Femur (tissue), 1 donor: ENCODE results near the gene VDR.
A peak's percentile ranks its signal among the peaks of the same experiment; 100 is the strongest.
"Not testable (repeated sequence)": the region's sequence is repeated elsewhere in the genome, so short reads cannot be mapped to it uniquely, and the experiment has no call there.

Source experiments
- DNase-seq: peaks from one replicate; pipeline ENCODE4 v3.0.0-alpha.2; 2017

VDR gene

GRCh38 chr12:47843226-47843980 is 61.4 kb downstream of the VDR start:
- DNase-seq, result no peak

- DNase-seq, result not testable (repeated sequence)
These were observed 62.3 kb downstream of the VDR start for GRCh38 chr12:47842543-47842942.

GRCh38 chr12:47841910-47842309 is 62.9 kb downstream of the VDR start:
- DNase-seq, result no peak

- no peak for DNase-seq
These were observed 63.3 kb downstream of the VDR start for GRCh38 chr12:47841501-47841900.

- DNase-seq, result no peak
These were observed 64.2 kb downstream of the VDR start for GRCh38 chr12:47840571-47840970.

- no peak for DNase-seq
These were observed 65.4 kb downstream of the VDR start for GRCh38 chr12:47839214-47839876.

GRCh38 chr12:47838286-47838931 is 66.4 kb downstream of the VDR start:
- DNase-seq, result peak; percentile 44

- peak; percentile 73 for DNase-seq
These were observed 67.3 kb downstream of the VDR start for GRCh38 chr12:47837190-47838171.

- DNase-seq, result no peak
These were observed 69.0 kb downstream of the VDR start for GRCh38 chr12:47835831-47836155.

GRCh38 chr12:47835006-47835830 is 69.6 kb downstream of the VDR start:
- no peak for DNase-seq

- DNase-seq, result no peak
These were observed 70.4 kb downstream of the VDR start for GRCh38 chr12:47834199-47834903.

GRCh38 chr12:47833591-47834012 is 71.2 kb downstream of the VDR start:
- DNase-seq, result no peak

GRCh38 chr12:47832263-47832933 is 72.4 kb downstream of the VDR start:
- DNase-seq, result no peak

GRCh38 chr12:47829584-47829983 is 75.2 kb downstream of the VDR start:
- DNase-seq, result no peak

- peak; percentile 79 for DNase-seq
These were observed 75.8 kb downstream of the VDR start for GRCh38 chr12:47828976-47829482.

- DNase-seq, result peak; percentile 69
These were observed 76.5 kb downstream of the VDR start for GRCh38 chr12:47828008-47828975.

GRCh38 chr12:47825173-47825639 is 79.6 kb downstream of the VDR start:
- peak; percentile 65 for DNase-seq

GRCh38 chr12:47824635-47825034 is 80.2 kb downstream of the VDR start:
- no peak for DNase-seq

- DNase-seq, result no peak
These were observed 80.6 kb downstream of the VDR start for GRCh38 chr12:47824198-47824597.
